Measurements from ENCODE around the gene SPOCK1. TPM values are rescaled to one million over a fixed set of nuclear protein-coding genes. Genes with fewer than 3 reads are reported as not detected.

SPOCK1 gene
- total RNA-seq, 2 experiments from 2014 or later = 0.42 TPM; not detected in 1

- Mint-ChIP-seq H3K4me1 (ENCODE audit: low read depth) (no peaks in the 10 kb centered on the region), H3K27me3 (ENCODE audit: low read depth) (peaks cover 2% of the 10 kb centered on the region), H3K4me3 (no peak overlapping the region), H3K27ac (no peak overlapping the region), H3K36me3 (ENCODE audit: low read depth) (no peaks in the 10 kb centered on the region), H3K9me3 (no peaks in the 10 kb centered on the region)
- intact Hi-C loops (cut with micrococcal nuclease) = no loop called here
- CTCF ChIA-PET = no interaction called here
- DNase-seq = no peak
These were observed 356.8 kb downstream of the SPOCK1 start for GRCh38 chr5:137142346-137142745.

GRCh38 chr5:137141779-137142178, 357.3 kb downstream of the SPOCK1 start:
- no peaks in the 10 kb centered on the region for H3K9me3 Mint-ChIP-seq
- H3K4me3 Mint-ChIP-seq = no peak overlapping the region
- H3K27me3 Mint-ChIP-seq (ENCODE audit: low read depth) = no peaks in the 10 kb centered on the region
- no peak overlapping the region for H3K27ac Mint-ChIP-seq
- intact Hi-C loops (cut with micrococcal nuclease) = no loop called here
- H3K36me3 Mint-ChIP-seq (ENCODE audit: low read depth) = no peaks in the 10 kb centered on the region
- no peaks in the 10 kb centered on the region for H3K4me1 Mint-ChIP-seq (ENCODE audit: low read depth)
- DNase-seq = no peak
- CTCF ChIA-PET = no interaction called here

DNA sequence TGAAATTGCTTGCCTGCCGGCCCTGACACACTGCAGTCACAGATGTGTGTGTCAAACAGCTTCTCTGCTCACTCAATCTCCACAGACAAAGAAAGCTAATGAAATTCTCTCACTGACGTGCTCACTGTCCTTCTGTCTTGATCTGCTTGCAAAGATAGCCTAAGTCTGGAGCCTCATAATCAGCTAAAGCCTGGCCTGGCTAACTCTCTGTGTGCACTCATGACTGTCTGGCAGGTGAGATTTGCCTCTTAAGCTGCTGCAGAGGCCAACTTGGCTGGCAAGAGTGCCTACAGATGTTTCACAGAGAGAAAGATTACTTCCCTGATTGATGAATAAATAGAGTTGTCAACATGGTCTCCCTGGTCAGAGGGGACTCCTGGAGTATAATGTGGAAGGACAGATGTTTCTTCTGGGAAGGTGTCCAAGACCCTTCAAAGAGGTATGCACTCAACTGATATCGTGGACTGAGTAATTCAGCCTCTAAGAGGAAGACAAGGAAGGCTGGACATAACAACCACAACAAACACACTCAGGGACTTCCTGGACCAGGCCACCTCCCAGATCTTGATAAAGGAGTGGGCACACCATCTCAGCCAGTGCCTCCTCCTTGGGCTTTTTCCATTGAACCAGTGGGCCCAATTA, 362.0 kb downstream of the SPOCK1 start:
- DNase-seq = no peak
- intact Hi-C loops (cut with micrococcal nuclease) = no loop called here
- Mint-ChIP-seq H3K27me3 (ENCODE audit: low read depth) (no peaks in the 10 kb centered on the region), H3K9me3 (no peaks in the 10 kb centered on the region), H3K4me3 (no peak overlapping the region), H3K27ac (no peak overlapping the region), H3K36me3 (ENCODE audit: low read depth) (no peaks in the 10 kb centered on the region), H3K4me1 (ENCODE audit: low read depth) (no peaks in the 10 kb centered on the region)
- CTCF ChIA-PET = no interaction called here

GRCh38 chr5:137134920-137135532, 364.1 kb downstream of the SPOCK1 start:
- Mint-ChIP-seq H3K36me3 (ENCODE audit: low read depth) (no peaks in the 10 kb centered on the region), H3K27ac (no peak overlapping the region), H3K4me1 (ENCODE audit: low read depth) (no peaks in the 10 kb centered on the region), H3K4me3 (no peak overlapping the region), H3K27me3 (ENCODE audit: low read depth) (no peaks in the 10 kb centered on the region), H3K9me3 (no peaks in the 10 kb centered on the region)
- no peak for DNase-seq
- CTCF ChIA-PET = no interaction called here
- intact Hi-C loops (cut with micrococcal nuclease) = no loop called here

DNA sequence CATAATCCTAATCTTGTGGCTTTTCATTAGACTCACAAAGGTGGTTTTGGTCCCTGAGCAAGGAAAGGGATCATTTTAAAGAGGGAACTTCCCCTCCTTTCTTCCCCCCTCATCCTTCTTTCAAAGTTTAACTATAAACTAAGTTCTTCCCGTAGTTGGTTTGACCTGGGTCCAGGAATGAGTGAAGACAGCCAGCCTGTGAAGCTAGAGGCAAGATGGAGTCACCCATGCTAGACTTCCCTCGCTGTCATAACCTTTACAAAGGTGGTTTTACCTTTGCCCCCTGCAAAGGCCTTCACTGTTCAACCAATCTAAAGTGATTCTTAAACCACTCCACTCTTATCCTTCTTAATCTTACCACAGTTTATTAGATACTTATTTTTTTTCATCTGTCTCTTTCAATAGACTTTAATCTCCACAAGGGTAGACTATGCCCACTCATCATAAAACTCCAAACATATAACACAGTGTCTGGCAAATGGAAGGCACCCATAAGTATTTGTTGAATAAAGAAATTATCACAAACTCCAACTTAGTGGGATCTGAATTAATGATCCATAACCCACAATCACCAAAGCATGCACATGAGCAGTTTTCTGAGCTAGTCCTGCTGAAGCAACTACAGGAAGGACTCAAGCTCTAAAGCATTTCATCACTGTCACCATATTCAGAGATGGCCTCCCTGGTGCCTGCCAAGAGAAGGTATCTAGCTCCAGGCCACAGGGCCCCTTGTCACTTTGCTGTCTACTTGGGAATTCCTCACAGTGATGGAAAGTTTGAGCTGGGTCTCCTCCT, 369.0 kb downstream of the SPOCK1 start:
- CTCF ChIA-PET = no interaction called here
- intact Hi-C loops (cut with micrococcal nuclease) = no loop called here
- no peaks in the 10 kb centered on the region for H3K27me3 Mint-ChIP-seq (ENCODE audit: low read depth)
- no peak overlapping the region for H3K4me3 Mint-ChIP-seq
- no peak for DNase-seq
- H3K27ac Mint-ChIP-seq = no peak overlapping the region
- H3K9me3 Mint-ChIP-seq = no peaks in the 10 kb centered on the region
- H3K4me1 Mint-ChIP-seq (ENCODE audit: low read depth) = no peaks in the 10 kb centered on the region
- H3K36me3 Mint-ChIP-seq (ENCODE audit: low read depth) = no peaks in the 10 kb centered on the region

- intact Hi-C loops (cut with micrococcal nuclease) = no loop called here
- CTCF ChIA-PET = no interaction called here
- no peak overlapping the region for H3K4me3 Mint-ChIP-seq
- no peak overlapping the region for H3K27ac Mint-ChIP-seq
- H3K9me3 Mint-ChIP-seq = no peaks in the 10 kb centered on the region
- no peaks in the 10 kb centered on the region for H3K4me1 Mint-ChIP-seq (ENCODE audit: low read depth)
- H3K27me3 Mint-ChIP-seq (ENCODE audit: low read depth) = no peaks in the 10 kb centered on the region
- no peak for DNase-seq
- H3K36me3 Mint-ChIP-seq (ENCODE audit: low read depth) = no peaks in the 10 kb centered on the region
These were observed 371.1 kb downstream of the SPOCK1 start for GRCh38 chr5:137128012-137128411.

DNA sequence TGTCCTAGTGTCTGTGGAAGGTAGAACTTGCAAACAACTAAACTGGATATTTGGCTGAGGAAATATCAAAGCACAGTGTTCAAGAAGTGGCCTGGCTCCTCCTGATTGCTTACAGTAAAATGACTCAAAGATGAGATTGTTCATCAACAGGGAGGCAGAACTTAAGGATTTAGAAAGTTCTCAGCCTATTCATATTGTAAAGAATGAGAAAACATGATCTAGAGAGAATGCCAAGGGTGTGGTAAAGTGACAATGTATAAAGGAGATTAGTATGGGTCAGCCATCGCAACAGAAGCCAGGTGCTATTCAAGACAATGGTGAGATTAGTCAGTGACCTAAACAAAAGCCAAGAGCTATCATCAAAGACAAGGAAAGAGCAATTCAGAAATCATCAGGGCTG, 372.3 kb downstream of the SPOCK1 start:
- Mint-ChIP-seq H3K4me3 (no peak overlapping the region), H3K27me3 (ENCODE audit: low read depth) (no peaks in the 10 kb centered on the region), H3K36me3 (ENCODE audit: low read depth) (no peaks in the 10 kb centered on the region), H3K9me3 (no peaks in the 10 kb centered on the region), H3K27ac (no peak overlapping the region), H3K4me1 (ENCODE audit: low read depth) (no peaks in the 10 kb centered on the region)
- CTCF ChIA-PET = no interaction called here
- intact Hi-C loops (cut with micrococcal nuclease) = no loop called here
- DNase-seq = no peak

GRCh38 chr5:137122558-137122957, 376.6 kb downstream of the SPOCK1 start:
- CTCF ChIA-PET = no interaction called here
- no peak for DNase-seq
- Mint-ChIP-seq H3K36me3 (ENCODE audit: low read depth) (no peaks in the 10 kb centered on the region), H3K27ac (no peak overlapping the region), H3K4me1 (ENCODE audit: low read depth) (no peaks in the 10 kb centered on the region), H3K27me3 (ENCODE audit: low read depth) (no peaks in the 10 kb centered on the region), H3K9me3 (no peaks in the 10 kb centered on the region), H3K4me3 (no peak overlapping the region)
- intact Hi-C loops (cut with micrococcal nuclease) = no loop called here

DNA sequence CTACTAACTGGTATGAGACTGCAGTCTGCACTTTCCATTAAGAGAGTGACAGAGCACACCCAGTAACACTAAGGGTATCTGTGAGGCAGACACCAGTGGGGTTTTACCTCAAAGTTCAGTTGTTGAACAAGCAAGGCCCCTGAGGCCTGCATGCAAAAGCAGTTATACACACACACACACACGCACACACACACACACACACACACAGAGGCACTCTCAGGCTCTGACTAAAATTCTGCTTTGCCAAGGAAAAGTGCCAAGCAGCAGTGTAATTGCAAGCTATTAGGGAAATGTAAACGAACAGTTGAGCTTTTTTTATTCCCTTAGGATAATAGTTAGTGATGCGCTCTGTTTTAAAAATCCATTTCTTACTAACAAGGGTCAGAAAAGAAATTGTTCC, 377.1 kb downstream of the SPOCK1 start:
- intact Hi-C loops (cut with micrococcal nuclease) = no loop called here
- no peak for DNase-seq
- Mint-ChIP-seq H3K4me3 (no peak overlapping the region), H3K9me3 (no peaks in the 10 kb centered on the region), H3K27me3 (ENCODE audit: low read depth) (no peaks in the 10 kb centered on the region), H3K27ac (no peak overlapping the region), H3K4me1 (ENCODE audit: low read depth) (no peaks in the 10 kb centered on the region), H3K36me3 (ENCODE audit: low read depth) (no peaks in the 10 kb centered on the region)
- CTCF ChIA-PET = no interaction called here

DNA sequence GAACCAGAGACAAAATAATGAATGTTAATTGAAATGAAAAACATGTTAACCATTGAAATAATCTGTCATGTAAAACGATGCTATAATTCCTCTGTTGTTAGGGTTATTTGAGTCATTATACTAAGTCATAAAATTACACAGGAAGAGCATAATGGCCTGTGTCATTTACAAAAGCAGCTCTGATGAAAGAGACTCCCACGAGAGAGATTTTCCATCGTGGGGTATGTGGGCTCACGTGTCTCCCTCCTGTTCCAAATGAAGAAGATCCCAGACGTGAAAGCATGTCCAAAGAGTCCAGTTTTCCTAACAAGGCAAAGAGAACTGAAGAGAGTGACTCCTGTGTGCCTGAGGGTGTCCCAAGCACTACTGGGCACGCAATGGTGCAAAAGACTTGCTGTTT, 379.8 kb downstream of the SPOCK1 start:
- Mint-ChIP-seq H3K36me3 (ENCODE audit: low read depth) (no peaks in the 10 kb centered on the region), H3K9me3 (no peaks in the 10 kb centered on the region), H3K27ac (no peak overlapping the region), H3K4me1 (ENCODE audit: low read depth) (peaks cover 2% of the 10 kb centered on the region), H3K4me3 (no peak overlapping the region), H3K27me3 (ENCODE audit: low read depth) (peaks cover 3% of the 10 kb centered on the region)
- DNase-seq = no peak
- CTCF ChIA-PET = no interaction called here
- intact Hi-C loops (cut with micrococcal nuclease) = no loop called here

- H3K9me3 Mint-ChIP-seq = no peaks in the 10 kb centered on the region
- H3K36me3 Mint-ChIP-seq (ENCODE audit: low read depth) = no peaks in the 10 kb centered on the region
- peaks cover 3% of the 10 kb centered on the region for H3K27me3 Mint-ChIP-seq (ENCODE audit: low read depth)
- intact Hi-C loops (cut with micrococcal nuclease) = no loop called here
- no peak overlapping the region for H3K27ac Mint-ChIP-seq
- no peak for DNase-seq
- H3K4me1 Mint-ChIP-seq (ENCODE audit: low read depth) = peaks cover 2% of the 10 kb centered on the region
- H3K4me3 Mint-ChIP-seq = no peak overlapping the region
- CTCF ChIA-PET = no interaction called here
These were observed 380.5 kb downstream of the SPOCK1 start for GRCh38 chr5:137118629-137119028.

GRCh38 chr5:137115152-137115551, 384.0 kb downstream of the SPOCK1 start:
- peaks cover 2% of the 10 kb centered on the region for H3K4me1 Mint-ChIP-seq (ENCODE audit: low read depth)
- peaks cover 3% of the 10 kb centered on the region for H3K27me3 Mint-ChIP-seq (ENCODE audit: low read depth)
- CTCF ChIA-PET = no interaction called here
- intact Hi-C loops (cut with micrococcal nuclease) = no loop called here
- H3K27ac Mint-ChIP-seq = no peak overlapping the region
- H3K36me3 Mint-ChIP-seq (ENCODE audit: low read depth) = no peaks in the 10 kb centered on the region
- DNase-seq = no peak
- no peaks in the 10 kb centered on the region for H3K9me3 Mint-ChIP-seq
- no peak overlapping the region for H3K4me3 Mint-ChIP-seq

GRCh38 chr5:137114529-137114928, 384.6 kb downstream of the SPOCK1 start:
- peaks cover 2% of the 10 kb centered on the region for H3K4me1 Mint-ChIP-seq (ENCODE audit: low read depth)
- peaks cover 3% of the 10 kb centered on the region for H3K27me3 Mint-ChIP-seq (ENCODE audit: low read depth)
- H3K4me3 Mint-ChIP-seq = no peak overlapping the region
- intact Hi-C loops (cut with micrococcal nuclease) = no loop called here
- no peaks in the 10 kb centered on the region for H3K9me3 Mint-ChIP-seq
- H3K36me3 Mint-ChIP-seq (ENCODE audit: low read depth) = no peaks in the 10 kb centered on the region
- no peak overlapping the region for H3K27ac Mint-ChIP-seq
- CTCF ChIA-PET = no interaction called here
- DNase-seq = no peak
